Mammary epithelial cell (primary cell): ENCODE results near the gene NXF1.

ENCODE experiments used
- EZH2 ChIP-seq: IDR thresholded peaks from 2 replicates; pipeline ENCODE4 v1.6.1; 2012; ENCODE audit warnings: low read length, inconsistent platforms, borderline replicate concordance
- TF ChIP-seq, protein P1 (sequence below), 2 donors: IDR thresholded peaks in 1 of 2; conservative IDR thresholded peaks in 1 of 2; 2 replicates each; pipeline ENCODE4 v1.5.1; 2011 to 2012; ENCODE audit warnings: inconsistent platforms in 2 of 2, low read length in 2 of 2, mild to moderate bottlenecking in 2 of 2, control low read depth in 1 of 2, low read depth in 1 of 2; ENCODE audit not compliant: insufficient read depth in 1 of 2; ENCODE audit errors: extremely low read depth in 1 of 2

GRCh38 chr11:62851807-62852522 is 46.7 kb upstream of the NXF1 start:
- TF ChIP-seq, protein P1, sequence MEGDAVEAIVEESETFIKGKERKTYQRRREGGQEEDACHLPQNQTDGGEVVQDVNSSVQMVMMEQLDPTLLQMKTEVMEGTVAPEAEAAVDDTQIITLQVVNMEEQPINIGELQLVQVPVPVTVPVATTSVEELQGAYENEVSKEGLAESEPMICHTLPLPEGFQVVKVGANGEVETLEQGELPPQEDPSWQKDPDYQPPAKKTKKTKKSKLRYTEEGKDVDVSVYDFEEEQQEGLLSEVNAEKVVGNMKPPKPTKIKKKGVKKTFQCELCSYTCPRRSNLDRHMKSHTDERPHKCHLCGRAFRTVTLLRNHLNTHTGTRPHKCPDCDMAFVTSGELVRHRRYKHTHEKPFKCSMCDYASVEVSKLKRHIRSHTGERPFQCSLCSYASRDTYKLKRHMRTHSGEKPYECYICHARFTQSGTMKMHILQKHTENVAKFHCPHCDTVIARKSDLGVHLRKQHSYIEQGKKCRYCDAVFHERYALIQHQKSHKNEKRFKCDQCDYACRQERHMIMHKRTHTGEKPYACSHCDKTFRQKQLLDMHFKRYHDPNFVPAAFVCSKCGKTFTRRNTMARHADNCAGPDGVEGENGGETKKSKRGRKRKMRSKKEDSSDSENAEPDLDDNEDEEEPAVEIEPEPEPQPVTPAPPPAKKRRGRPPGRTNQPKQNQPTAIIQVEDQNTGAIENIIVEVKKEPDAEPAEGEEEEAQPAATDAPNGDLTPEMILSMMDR (conservative IDR thresholded peaks at IDR 0.05 in 1 of 2, IDR thresholded peaks at IDR 0.05 in 1 of 2; ENCODE audit: extremely low read depth in 1 of 2, insufficient read depth in 1 of 2, low read depth in 1 of 2, low read length in 2 of 2) = no peak
- no peak for TF ChIP-seq EZH2
